NCI-H1694 (cell line): ENCODE measurements around the gene GIMAP5.

ENCODE experiments used
- DNase-seq: peaks from one replicate; lab custom pipeline; 2025; lab: John Stamatoyannopoulos, UW

GIMAP5 gene

DNA sequence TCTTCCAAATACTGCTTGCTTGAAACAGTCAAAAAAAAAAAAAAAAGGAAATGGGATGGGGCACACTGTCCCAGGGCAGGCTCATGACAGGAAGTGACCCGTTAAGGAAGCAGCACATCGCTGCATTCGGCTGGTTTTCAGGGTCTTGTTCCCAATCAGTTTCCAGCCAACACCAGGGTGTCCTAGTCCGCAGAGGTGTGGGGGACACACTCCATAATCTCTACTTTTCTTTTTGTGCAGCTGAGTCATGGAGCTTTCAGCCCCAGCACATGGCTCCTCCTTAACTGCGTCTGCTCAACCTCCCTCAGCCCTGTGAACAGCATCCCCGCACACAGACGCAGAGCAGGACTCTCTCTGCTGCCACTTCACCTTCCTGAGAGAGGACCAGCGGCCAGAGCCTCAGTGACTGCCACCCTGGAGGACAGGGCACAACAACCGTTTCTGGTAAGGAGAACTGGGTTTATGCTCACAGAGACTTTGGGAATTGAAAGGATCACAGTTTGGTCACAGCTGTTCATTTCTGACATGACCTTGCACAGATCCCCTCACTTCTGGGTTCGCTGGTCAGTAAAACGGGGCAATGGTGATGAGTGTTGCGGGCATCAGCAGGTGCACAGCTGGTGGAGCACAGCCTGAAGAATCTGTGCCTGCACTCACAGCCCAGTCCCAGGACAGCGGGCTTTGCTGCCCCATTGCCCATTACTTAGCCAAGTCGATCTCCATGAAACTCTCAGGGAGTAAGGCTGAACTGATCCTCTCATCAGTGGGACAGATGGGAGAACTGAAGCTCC lies at the start of gene GIMAP5:
Gene GIMAP5 (plus strand): TSS at position 154 of the 791 bp plus-strand sequence. CDS start 3,467 bp downstream, outside the sequence.
- no peak for DNase-seq

DNA sequence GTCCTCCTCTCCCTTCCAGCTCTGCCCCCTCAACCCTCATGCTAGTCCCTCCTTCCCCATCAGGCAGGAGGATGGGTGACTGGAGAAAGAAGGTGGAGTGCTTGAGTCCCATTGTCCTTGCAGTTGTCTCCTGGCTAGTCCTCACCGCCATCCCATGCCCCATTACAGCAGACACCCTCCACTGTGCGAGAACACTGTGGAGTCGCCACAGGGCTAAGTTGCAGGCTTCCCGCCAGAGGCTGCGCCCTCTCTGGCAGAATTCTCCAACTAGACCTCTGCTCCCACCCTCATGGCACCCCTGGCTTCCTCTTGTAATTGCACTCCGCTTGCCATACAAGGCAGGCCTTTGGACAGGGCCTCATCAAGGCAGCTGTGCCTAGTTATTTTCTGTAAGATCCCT lies 48.6 kb upstream of the GIMAP5 start:
- no peak for DNase-seq

GRCh38 chr7:150695654-150696053 lies 41.6 kb upstream of the GIMAP5 start:
- no peak for DNase-seq

DNA sequence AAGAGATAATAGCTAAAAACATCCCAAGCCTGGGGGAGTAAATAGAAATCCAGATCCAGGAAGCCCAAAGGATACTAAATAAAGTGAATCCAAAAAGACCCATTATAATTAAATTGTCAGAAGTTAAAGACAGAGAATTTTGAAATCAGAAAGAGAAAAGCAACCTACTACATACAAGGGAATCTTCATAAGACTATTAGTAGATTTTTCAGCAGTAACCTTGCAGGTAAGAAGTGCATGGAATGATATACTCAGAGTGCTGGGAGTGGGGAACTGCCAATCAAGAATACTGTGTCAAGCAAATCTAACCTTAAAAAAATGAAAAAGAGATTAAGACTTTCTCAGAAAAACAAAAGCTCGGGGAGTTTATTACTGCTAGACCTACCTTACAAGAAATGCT lies 34.0 kb upstream of the GIMAP5 start:
- no peak for DNase-seq

DNA sequence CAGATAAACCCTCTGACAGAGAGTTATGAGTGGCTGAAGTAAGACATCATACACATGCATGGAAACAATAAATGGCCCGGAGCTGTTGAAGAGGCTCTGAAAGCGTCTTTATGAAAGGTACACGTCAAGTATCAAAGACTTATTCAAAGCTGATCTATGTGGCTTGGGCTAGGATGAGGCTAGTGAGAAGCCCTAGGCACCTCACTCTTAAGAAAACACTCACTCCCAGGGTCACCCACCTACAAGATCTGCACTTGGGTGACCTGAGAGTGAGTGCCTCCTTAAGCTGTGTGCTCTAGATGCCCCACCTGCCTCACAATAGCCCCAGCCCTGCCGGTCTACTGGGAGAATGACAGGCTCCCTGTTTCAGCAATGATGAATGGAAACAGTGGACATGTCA lies 21.9 kb upstream of the GIMAP5 start:
- DNase-seq, result no peak

GRCh38 chr7:150715738-150716137 lies 21.5 kb upstream of the GIMAP5 start:
- no peak for DNase-seq

- DNase-seq, result no peak
Observed at GRCh38 chr7:150716368-150716767, 20.9 kb upstream of the GIMAP5 start, which contains the start of gene GIMAP1. Gene GIMAP1, plus strand, starts transcription at chr7:150716613. Its CDS starts 2,435 bp downstream, at chr7:150719048.

GRCh38 chr7:150716939-150717338 lies 20.3 kb upstream of the GIMAP5 start:
- no peak for DNase-seq

GRCh38 chr7:150717814-150718420 lies 19.3 kb upstream of the GIMAP5 start:
- DNase-seq, result no peak

- DNase-seq, result no peak
Observed at GRCh38 chr7:150719436-150719835, 17.8 kb upstream of the GIMAP5 start.

DNA sequence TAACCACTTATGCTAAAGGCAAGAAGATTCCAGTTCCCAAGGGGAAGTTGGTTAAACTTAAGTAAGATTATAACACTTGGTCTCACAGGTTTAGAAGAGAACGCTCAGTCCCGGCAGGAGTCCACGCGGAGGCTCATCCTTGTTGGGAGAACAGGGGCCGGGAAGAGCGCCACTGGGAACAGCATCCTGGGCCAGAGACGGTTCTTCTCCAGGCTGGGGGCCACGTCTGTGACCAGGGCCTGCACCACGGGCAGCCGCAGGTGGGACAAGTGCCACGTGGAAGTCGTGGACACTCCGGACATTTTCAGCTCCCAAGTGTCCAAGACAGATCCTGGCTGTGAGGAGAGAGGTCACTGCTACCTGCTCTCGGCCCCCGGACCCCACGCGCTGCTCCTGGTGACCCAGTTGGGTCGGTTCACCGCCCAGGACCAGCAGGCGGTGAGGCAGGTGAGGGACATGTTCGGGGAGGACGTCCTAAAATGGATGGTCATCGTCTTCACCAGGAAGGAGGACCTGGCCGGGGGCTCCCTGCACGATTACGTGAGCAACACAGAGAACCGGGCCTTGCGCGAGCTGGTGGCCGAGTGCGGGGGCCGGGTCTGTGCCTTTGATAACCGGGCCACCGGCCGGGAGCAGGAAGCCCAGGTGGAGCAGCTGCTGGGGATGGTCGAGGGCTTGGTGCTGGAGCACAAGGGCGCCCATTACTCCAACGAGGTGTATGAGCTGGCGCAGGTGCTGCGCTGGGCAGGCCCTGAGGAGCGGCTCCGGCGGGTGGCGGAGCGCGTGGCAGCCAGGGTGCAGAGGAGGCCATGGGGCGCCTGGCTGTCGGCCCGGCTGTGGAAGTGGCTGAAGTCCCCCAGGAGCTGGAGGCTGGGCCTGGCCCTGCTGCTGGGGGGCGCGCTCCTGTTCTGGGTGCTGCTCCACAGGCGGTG lies 17.0 kb upstream of the GIMAP5 start:
- no peak for DNase-seq

- DNase-seq, result no peak
Observed at GRCh38 chr7:150721970-150722373, 15.2 kb upstream of the GIMAP5 start.

DNA sequence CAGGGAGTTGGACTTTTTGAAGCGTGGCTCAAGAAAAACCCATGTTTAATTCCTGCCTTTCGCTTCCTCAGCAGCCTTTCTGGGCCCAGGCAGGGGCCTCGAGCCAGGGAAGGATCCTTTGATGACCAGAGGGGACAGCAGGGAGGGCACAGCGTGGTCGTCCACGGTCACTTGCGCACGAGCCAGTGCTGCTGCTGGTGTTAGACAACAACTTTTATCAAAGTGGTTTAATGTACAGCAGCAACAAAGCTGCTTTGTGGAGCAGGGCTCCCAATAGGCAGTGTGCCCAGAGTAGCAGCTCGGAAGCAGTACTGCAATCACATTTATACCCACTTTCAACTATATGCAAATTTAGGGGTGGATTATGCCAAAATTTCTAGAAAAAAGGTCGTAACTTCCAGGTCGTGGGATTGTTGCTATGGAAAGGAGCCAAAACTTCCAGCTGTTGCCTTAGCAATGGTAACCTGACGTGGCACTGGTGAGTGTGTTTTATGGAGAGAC lies 14.7 kb upstream of the GIMAP5 start:
- no peak for DNase-seq

GRCh38 chr7:150723467-150723866 lies 13.8 kb upstream of the GIMAP5 start:
- no peak for DNase-seq

DNA sequence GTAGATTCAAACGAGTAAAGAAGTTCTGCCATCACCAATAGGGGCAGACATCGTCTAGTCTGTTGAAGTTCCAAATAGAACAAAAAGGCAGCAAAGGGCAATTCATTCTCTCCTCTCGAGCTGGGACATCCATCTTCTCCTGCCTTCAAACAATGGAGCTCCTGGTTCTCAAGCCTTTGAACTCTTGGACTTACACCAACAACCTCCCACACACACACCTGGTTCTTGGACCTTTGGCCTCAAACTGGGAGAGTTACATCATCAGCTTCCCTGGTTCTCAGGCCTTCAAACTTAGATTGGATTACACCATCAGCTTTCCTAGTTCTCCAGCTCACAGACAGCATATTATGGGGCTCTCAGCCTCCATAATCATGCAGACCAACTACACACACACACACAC lies 9.8 kb upstream of the GIMAP5 start:
- no peak for DNase-seq

DNA sequence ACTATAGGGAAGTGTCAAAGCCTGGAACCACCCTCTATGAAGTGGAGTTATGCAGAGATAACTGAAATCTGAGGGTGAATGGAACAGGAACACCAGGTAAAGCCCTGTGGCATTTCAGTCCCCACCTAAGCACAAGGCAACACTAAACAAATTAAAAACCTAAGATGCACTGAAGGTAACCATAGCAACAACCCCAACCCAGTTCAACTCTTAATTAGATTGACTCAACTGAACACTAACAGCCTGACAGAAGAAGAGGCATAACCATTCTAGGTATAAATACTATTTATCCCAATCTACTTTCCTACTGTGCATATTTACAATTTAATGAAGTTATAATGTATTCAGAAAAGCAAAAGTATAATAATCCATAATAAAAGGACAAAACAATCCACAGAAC lies 9.2 kb upstream of the GIMAP5 start:
- DNase-seq, result no peak

DNA sequence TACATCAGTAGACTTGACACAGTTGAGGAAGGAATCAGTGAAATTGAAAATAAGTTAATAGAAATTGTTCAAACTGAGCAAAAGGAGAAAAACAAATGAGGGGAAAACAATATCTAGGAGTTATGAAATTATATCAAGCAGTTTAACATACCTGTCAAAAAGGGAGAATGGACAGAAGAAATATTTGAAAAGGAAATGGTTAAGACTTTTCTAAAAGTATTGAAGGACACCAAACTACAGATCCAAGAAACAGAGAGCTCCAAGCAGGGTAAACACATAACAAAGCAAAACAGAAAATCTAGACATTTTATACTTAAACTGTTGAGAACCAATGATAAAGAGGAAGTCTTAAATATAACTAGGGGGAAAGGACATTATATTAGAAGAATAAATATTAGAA lies 8.6 kb upstream of the GIMAP5 start:
- DNase-seq, result no peak

GRCh38 chr7:150731916-150732315 lies 5.3 kb upstream of the GIMAP5 start:
- no peak for DNase-seq

- no peak for DNase-seq
Observed at GRCh38 chr7:150732786-150733481, 4.3 kb upstream of the GIMAP5 start.

GRCh38 chr7:150733482-150734095 lies 3.6 kb upstream of the GIMAP5 start:
- no peak for DNase-seq

DNA sequence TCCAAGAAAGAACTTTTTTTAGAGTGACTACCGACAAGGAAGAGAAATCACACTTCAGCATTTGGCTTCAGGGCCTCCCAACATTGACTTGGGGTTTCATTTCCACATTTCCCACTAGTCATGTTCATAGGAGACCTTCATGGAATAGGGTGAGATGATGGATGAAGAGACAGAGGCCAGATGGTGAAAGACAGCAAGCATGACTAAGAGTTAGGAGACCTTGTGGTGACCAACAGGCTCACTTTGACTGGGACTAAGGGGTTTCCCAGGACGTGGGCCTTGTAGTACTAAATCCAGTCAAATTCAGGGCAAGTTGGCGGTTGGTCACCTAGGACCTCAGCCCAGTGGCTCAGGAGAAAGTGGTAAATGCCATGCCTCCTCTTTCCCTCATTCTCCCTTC lies 3.0 kb upstream of the GIMAP5 start:
- DNase-seq, result no peak
